ENCODE measurements around the gene NOS2.

NOS2 gene

DNA sequence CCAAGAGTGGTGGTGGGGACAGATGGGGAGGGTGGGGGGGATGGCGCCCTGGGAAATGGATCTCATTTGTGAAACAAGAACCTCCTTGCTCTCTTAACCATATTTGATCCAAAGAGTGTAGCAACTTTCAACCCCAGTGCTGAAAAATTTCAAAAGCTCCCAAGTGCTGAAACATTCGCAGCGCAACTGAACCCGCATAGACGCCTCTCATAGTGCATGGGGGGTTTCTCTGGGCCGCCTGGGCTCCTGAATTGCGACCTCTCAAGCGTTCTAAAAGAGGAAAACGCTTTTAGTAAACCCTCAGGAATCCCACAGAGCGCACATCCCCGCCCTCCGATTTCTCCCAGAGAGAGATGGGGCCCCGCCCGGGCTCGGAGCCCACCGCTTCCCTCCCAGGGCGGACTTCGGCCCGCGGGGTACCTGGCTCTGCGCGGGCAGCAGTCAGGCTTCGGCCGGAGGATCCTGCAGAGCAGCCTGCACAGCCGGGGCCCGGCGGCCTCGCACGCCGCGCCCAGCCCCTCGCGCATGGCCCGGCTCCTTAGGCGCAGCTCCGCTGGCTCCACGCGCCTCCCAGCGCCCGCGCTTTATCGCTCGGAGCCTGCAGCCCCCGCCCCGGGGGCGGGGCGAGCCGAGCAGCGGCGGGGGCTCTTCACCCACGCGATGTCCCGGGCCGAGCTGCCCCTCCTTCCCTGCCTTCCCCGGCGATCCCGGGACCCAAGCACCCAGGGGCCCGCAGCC, 7.0 kb downstream of the NOS2 start:
- DNase-seq (ENCODE audit: insufficient read length, low spot score), result peak; percentile 31
- no peak for FAIRE-seq
- no peak for TF ChIP-seq POLR2A (IDR thresholded peaks at IDR 0.05; ENCODE audit: low read depth, low read length)
- TF ChIP-seq PAX5 (IDR thresholded peaks at IDR 0.05; ENCODE audit: insufficient read depth, low read length, severe bottlenecking), result no peak
- TF ChIP-seq POU2F2 (IDR thresholded peaks at IDR 0.05; ENCODE audit: low read depth, low read length), result no peak
- no peak for TF ChIP-seq TAF1 (IDR thresholded peaks at IDR 0.05; ENCODE audit: low read depth, low read length)
- no peak for TF ChIP-seq SPI1 (IDR thresholded peaks at IDR 0.05; ENCODE audit: low read depth, low read length)
- TF ChIP-seq POLR2AphosphoS5 (IDR thresholded peaks at IDR 0.05; ENCODE audit: low read depth, low read length), result no peak

DNA sequence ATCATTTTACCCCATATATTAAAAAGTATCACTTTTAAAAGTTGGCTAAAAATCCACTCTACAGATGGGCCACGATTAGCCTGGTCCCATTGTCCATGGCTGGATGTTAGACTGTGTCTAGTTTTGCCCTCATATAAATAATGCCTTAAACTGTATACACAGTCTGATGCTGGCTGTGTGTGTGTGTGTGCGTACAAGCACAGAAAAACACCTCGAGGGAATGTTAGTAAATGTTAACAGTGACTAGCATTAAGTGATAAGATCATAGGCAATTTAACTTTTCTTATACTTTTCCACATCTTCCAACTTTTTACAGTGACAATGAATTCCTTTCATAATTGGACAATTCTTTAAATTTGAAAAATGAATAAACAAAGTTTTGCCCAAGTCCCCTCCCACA, 8.2 kb downstream of the NOS2 start:
- DNase-seq (ENCODE audit: insufficient read length, low spot score) (no peak), FAIRE-seq (no peak)
- TF ChIP-seq POLR2AphosphoS5 (IDR thresholded peaks at IDR 0.05; ENCODE audit: low read depth, low read length) (no peak), TAF1 (IDR thresholded peaks at IDR 0.05; ENCODE audit: low read depth, low read length) (no peak), PAX5 (IDR thresholded peaks at IDR 0.05; ENCODE audit: insufficient read depth, low read length, severe bottlenecking) (no peak), POU2F2 (IDR thresholded peaks at IDR 0.05; ENCODE audit: low read depth, low read length) (no peak), SPI1 (IDR thresholded peaks at IDR 0.05; ENCODE audit: low read depth, low read length) (no peak)

DNA sequence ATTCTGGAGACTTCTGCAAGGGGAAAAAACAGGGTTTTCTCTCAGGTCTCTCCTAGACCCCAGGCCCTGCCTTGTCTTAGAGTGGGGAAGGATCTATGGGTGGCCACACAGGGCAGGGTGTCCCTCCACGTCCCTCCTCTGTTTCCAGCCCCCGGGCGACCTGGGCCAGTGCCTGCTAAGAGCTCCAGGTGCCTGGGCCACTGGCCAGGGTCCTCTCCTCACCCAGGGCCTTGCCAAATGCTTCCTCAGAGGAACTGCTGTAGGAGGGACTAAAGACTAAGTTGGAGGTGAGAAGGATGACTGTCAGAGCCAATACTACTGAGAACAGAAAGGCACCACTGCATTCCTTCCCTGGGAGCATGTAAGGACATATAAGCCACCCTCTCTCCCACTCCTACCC, 11.4 kb downstream of the NOS2 start:
- DNase-seq (ENCODE audit: insufficient read length, low spot score) (no peak), FAIRE-seq (no peak)
- TF ChIP-seq POU2F2 (IDR thresholded peaks at IDR 0.05; ENCODE audit: low read depth, low read length) (no peak), PAX5 (IDR thresholded peaks at IDR 0.05; ENCODE audit: insufficient read depth, low read length, severe bottlenecking) (no peak), POLR2A (IDR thresholded peaks at IDR 0.05; ENCODE audit: low read depth, low read length) (no peak)

DNA sequence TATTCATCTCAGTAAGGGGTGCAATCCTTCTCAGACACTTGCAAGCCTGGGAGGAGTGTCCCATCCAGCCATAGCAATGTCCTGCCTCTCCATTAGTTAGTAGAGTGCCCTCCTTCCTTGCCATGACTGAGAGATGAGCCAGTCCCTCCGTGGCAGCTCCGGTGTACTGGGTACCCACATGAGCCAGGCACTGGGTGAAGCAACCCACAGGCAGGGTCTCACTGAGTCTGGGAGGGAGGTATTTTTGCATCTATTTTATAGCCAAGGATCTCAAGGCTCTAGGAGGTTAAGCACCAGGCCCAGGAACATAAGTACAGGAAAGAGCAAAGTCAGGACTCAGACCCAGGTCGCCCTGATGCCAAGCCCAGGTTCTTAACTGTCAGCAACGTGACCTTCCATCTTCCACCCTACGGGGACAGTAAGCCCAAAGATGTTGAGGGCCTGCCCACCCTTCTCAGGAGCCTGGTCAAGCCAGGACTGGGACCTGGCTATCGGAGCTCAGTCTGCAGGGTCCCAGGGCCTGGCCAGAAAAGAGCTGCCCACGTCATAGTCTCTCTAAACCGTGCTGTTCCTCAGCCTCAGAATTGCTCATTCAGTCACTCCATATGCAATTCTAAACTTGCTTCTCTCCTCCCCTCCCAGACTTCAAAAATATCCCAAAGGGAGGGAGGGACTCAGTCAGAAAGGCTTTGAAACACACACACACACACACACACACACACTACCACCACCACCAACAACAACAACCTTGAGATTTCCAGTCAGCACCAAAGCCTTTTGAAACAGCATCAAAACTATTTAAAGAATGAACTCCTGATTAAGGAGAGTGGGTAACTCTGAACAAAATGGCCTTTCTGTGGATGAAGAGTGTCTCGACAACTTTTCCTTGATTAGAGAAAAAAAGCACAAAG, 16.6 kb downstream of the NOS2 start:
- no peak for FAIRE-seq
- no peak for DNase-seq (ENCODE audit: insufficient read length, low spot score)
- TF ChIP-seq SPI1 (IDR thresholded peaks at IDR 0.05; ENCODE audit: low read depth, low read length) (no peak), PAX5 (IDR thresholded peaks at IDR 0.05; ENCODE audit: insufficient read depth, low read length, severe bottlenecking) (no peak), POLR2A (IDR thresholded peaks at IDR 0.05; ENCODE audit: low read depth, low read length) (no peak), TAF1 (IDR thresholded peaks at IDR 0.05; ENCODE audit: low read depth, low read length) (no peak), POU2F2 (IDR thresholded peaks at IDR 0.05; ENCODE audit: low read depth, low read length) (no peak)

DNA sequence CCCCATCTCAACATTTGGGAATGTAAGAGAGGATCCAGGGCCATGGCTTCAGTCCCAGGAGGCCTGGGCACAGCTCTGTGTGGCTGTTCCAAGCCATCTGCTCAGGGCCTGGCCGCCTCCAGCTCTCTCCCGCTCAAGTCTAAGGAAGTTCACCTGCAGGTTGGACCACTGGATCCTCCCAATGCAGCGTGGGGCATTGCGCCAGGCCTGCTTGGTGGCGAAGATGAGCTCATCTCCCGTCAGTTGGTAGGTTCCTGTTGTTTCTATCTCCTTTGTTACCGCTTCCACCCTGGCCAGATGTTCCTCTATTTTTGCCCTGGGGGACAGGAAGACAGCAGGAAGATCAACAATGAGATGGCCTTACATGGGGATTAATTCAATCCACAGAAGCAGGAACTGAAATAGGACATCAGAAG, 17.5 kb downstream of the NOS2 start:
- FAIRE-seq (no peak), DNase-seq (ENCODE audit: insufficient read length, low spot score) (no peak)
- TF ChIP-seq POU2F2 (IDR thresholded peaks at IDR 0.05; ENCODE audit: low read depth, low read length) (no peak), TAF1 (IDR thresholded peaks at IDR 0.05; ENCODE audit: low read depth, low read length) (no peak), PAX5 (IDR thresholded peaks at IDR 0.05; ENCODE audit: insufficient read depth, low read length, severe bottlenecking) (no peak), POLR2AphosphoS5 (IDR thresholded peaks at IDR 0.05; ENCODE audit: low read depth, low read length) (no peak), SPI1 (IDR thresholded peaks at IDR 0.05; ENCODE audit: low read depth, low read length) (no peak), POLR2A (IDR thresholded peaks at IDR 0.05; ENCODE audit: low read depth, low read length) (no peak)

DNA sequence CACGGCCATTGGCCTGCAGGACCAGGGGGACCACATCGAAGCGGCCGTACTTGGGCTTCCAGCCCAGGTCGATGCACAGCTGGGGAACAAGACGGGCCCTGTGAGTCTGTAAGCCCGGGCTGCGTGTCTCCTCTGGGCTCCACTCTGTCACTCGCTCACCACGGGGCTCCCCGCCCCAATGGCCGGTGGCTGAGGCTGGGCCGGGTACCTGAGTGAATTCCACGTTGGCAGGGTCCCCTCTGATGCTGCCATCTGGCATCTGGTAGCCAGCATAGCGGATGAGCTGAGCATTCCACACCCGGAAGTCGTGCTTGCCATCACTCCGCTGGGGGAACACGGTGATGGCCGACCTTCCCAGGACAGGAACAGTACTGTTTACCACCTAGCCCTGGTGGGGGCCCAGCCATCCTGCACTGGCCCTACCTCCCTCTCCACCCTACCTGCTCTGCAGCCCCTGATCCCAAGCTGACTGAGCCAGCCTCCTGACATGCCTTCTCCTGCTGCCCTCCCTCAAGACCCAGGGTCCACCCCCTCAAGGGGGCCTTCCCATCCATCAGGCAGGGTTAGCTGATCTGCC, 19.4 kb downstream of the NOS2 start:
- TF ChIP-seq SPI1 (IDR thresholded peaks at IDR 0.05; ENCODE audit: low read depth, low read length), result no peak
- no peak for DNase-seq (ENCODE audit: insufficient read length, low spot score)
- FAIRE-seq, result no peak

DNA sequence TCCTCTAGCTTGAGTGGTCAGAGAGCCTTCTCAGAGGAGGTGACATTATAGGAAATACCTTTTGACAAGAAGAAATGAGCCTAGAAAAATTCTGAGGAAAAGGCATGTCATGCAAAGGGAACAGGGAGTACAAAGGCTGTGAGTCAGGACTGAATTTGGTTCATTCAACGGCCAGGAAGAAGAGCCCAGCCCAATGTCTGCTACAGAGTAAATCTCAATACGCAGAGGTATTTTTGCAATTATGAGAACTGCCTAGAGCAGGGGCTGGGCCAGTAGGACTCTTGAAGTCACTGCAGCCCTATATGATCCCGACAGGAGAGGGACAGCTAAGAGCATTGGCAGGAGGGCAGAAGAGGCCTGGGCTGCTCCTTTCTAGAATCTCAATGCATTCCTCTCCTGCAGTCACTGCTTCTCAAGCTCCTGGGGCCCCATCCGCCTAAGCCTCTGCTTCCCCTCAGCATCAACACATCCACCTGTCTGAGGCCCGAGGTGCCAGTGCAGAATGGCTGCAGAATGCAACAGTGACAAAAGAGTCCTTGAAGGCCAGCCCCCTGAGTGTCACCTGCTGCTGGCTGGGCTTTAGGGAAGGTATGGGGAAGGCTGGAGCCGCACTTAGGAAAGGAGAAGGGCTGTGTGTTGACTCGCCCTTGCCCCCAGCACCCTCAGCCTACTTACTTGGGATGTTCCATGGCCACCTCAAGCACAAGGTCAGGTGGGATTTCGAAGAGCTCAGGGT, 20.1 kb downstream of the NOS2 start:
- FAIRE-seq (no peak), DNase-seq (ENCODE audit: insufficient read length, low spot score) (no peak)
- no peak for TF ChIP-seq TAF1 (IDR thresholded peaks at IDR 0.05; ENCODE audit: low read depth, low read length)

DNA sequence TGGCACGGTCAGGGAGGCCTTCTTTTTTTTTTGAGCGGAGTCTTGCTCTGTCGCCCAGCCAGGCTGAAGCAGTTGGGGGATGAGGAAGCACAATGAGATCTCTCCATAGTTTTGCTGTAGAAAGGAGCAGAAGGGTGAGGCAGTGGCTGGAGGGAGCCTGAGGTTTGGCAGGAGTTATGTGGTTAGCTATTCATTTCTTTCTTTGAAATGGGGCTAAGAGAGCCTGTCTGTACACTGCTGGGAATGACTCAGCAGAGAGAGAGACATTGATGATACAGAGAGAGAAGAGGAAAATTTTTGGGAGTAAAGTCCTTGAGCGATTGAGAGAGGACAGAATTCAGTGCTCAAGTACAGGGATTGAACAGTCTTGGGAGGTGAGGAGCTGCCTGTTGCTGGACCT, 22.1 kb downstream of the NOS2 start:
- no peak for TF ChIP-seq TAF1 (IDR thresholded peaks at IDR 0.05; ENCODE audit: low read depth, low read length)
- no peak for DNase-seq (ENCODE audit: insufficient read length, low spot score)
- FAIRE-seq, result no peak

DNA sequence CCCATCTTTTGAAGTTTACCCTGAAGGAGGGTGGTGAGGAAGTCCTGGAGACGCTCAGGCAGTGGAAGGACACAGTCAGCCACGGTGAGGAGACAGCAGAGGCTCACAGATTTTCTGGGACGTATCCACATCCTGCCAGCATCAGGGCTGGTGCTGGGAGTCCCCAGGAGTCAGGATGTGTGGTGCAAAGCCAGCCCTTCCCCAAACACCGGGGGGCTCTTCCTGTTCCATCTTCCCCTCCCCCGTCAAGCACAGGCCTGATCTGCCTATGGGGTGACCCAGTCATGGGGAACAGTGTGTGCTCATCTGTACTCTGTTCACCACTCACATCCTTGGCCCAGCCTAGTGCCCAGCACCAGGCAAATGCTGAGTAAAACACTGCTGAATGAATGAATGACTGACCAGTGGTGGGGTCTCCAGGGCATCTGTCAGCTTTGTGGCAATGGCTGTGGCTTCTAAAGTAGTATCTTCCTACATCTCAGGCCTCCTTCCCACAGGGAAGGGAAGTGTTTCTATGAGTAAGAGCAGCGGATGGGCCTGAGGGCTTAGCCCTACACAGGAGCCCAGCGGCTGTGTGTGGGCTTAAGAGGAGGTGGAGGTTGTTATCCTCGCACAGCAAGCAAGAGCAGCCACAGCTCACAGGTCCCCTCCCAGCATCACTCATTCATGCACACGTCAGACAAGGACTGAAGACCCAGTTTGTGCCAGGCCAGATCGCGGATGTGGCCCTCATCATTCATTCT, 23.3 kb downstream of the NOS2 start:
- FAIRE-seq, result no peak
- no peak for DNase-seq (ENCODE audit: insufficient read length, low spot score)
- TF ChIP-seq TAF1 (IDR thresholded peaks at IDR 0.05; ENCODE audit: low read depth, low read length), result no peak
- no peak for TF ChIP-seq SPI1 (IDR thresholded peaks at IDR 0.05; ENCODE audit: low read depth, low read length)
- no peak for TF ChIP-seq POLR2AphosphoS5 (IDR thresholded peaks at IDR 0.05; ENCODE audit: low read depth, low read length)
- no peak for TF ChIP-seq PAX5 (IDR thresholded peaks at IDR 0.05; ENCODE audit: insufficient read depth, low read length, severe bottlenecking)
- no peak for TF ChIP-seq POU2F2 (IDR thresholded peaks at IDR 0.05; ENCODE audit: low read depth, low read length)
- TF ChIP-seq POLR2A (IDR thresholded peaks at IDR 0.05; ENCODE audit: low read depth, low read length), result no peak
